ENCODE results near the gene RSPH1. TPM values are rescaled to one million over a fixed set of nuclear protein-coding genes. Genes with fewer than 3 reads are reported as not detected.

The RSPH1 gene
- total RNA-seq, 1 experiment from 2014 or later, result 0.31 TPM

DNA sequence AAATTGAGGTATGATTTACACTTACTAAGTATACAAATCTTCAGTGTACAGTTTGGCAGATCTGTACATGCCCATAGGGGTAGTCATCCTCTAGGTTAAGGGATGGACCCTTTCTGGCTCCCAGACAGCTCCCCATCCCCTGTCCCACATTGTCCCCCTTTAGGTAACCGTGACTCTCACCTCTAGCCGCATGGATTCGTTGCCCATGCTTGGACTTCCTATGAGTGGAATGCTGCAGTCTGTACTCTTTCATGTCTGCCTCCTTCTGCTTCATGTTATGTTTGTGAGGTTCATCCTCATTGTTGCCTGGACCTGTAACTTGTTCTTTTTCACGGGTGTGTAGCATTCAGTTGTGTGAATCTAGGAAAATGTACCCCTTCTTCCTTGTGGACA, 37.9 kb upstream of the RSPH1 start:
- Histone ChIP-seq H3K56ac (ENCODE audit: insufficient read length, low read depth, low read length) (no peak overlapping the region), H3K9ac (ENCODE audit: extremely low read depth, insufficient read length, low read length) (no peak overlapping the region), H3K4me2 (ENCODE audit: insufficient read depth, insufficient read length, low read length) (no peak overlapping the region), H3K9me3 (ENCODE audit: control insufficient read depth, low read depth, low read length) (no peaks in the 10 kb centered on the region), H3K27me3 (ENCODE audit: insufficient read depth, low read length) (no peaks in the 10 kb centered on the region), H4K91ac (ENCODE audit: insufficient read length, low read depth, low read length) (no peak overlapping the region), H3K18ac (ENCODE audit: insufficient read length, low read depth, low read length) (no peak overlapping the region), H3K79me1 (ENCODE audit: insufficient read depth, low read depth, low read length, poor library complexity, severe bottlenecking) (no peaks in the 10 kb centered on the region), H3K23me2 (ENCODE audit: insufficient read length, low read depth, low read length, poor library complexity, severe bottlenecking) (no peaks in the 10 kb centered on the region), H2AK5ac (ENCODE audit: insufficient read length, low read length) (no peak overlapping the region), H2AFZ (ENCODE audit: low read length) (no peak overlapping the region), H4K20me1 (ENCODE audit: control insufficient read depth, insufficient read depth, insufficient read length) (no peaks in the 10 kb centered on the region), H3K23ac (ENCODE audit: insufficient read length, low read depth, low read length) (no peak overlapping the region), H2BK12ac (ENCODE audit: insufficient read length, low read depth, low read length) (no peak overlapping the region), H2BK20ac (ENCODE audit: low read depth, low read length, poor library complexity, severe bottlenecking) (no peak overlapping the region), H3T11ph (ENCODE audit: low read length) (no peak overlapping the region), H2BK5ac (ENCODE audit: insufficient read length, low read length) (no peak overlapping the region), H2BK15ac (ENCODE audit: low read depth, low read length) (no peak overlapping the region), H3K14ac (ENCODE audit: insufficient read depth, low read length) (no peak overlapping the region), H2BK120ac (ENCODE audit: low read depth, low read length, poor library complexity, severe bottlenecking) (no peak overlapping the region), H3K4me1 (ENCODE audit: insufficient read depth, low read length) (peaks cover 2% of the 10 kb centered on the region), H4K5ac (ENCODE audit: insufficient read length, low read depth, low read length) (no peak overlapping the region), H3K4ac (ENCODE audit: low read depth, low read length) (no peak overlapping the region), H3K79me2 (ENCODE audit: insufficient read depth, low read length) (no peaks in the 10 kb centered on the region), H4K8ac (replicated peaks; ENCODE audit: insufficient read length, low read depth, low read length) (no peak overlapping the region), H3K27ac (ENCODE audit: insufficient read length, low read depth, low read length) (no peak overlapping the region)
- no peaks in the 10 kb centered on the region for H3K27me3 Mint-ChIP-seq (ENCODE audit: low read depth)
- H3K4me1 Mint-ChIP-seq, result peaks cover 15 to 23% of the 10 kb centered on the region in 2 experiments
- H3K4me3 Mint-ChIP-seq, result no peak overlapping the region
- H3K9me3 Mint-ChIP-seq, result no peaks in the 10 kb centered on the region
- H3K27ac Mint-ChIP-seq, result no peak overlapping the region; a peak in 1 of 7 replicates
- no CpG with 5 or more reads among the region's 4 CpGs for WGBS (ENCODE audit: extremely low coverage, insufficient read length, low lambda C conversion rate)
- peak; percentile 9 for DNase-seq
- TF ChIP-seq, protein P1, sequence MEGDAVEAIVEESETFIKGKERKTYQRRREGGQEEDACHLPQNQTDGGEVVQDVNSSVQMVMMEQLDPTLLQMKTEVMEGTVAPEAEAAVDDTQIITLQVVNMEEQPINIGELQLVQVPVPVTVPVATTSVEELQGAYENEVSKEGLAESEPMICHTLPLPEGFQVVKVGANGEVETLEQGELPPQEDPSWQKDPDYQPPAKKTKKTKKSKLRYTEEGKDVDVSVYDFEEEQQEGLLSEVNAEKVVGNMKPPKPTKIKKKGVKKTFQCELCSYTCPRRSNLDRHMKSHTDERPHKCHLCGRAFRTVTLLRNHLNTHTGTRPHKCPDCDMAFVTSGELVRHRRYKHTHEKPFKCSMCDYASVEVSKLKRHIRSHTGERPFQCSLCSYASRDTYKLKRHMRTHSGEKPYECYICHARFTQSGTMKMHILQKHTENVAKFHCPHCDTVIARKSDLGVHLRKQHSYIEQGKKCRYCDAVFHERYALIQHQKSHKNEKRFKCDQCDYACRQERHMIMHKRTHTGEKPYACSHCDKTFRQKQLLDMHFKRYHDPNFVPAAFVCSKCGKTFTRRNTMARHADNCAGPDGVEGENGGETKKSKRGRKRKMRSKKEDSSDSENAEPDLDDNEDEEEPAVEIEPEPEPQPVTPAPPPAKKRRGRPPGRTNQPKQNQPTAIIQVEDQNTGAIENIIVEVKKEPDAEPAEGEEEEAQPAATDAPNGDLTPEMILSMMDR (conservative IDR thresholded peaks at IDR 0.05), result no peak
- peaks cover 0 to 50% (median 8%) of the 10 kb centered on the region in 3 experiments; a peak in 4 of 7 replicates for H3K36me3 Mint-ChIP-seq (ENCODE audit: insufficient read depth in 1 of 3, low read depth in 3 of 3)

Measured in H9 (cell line).